ENCODE measurements around the gene ZNF100.
A peak's percentile ranks its signal among the peaks of the same experiment; 100 is the strongest.

Gene ZNF100

DNA sequence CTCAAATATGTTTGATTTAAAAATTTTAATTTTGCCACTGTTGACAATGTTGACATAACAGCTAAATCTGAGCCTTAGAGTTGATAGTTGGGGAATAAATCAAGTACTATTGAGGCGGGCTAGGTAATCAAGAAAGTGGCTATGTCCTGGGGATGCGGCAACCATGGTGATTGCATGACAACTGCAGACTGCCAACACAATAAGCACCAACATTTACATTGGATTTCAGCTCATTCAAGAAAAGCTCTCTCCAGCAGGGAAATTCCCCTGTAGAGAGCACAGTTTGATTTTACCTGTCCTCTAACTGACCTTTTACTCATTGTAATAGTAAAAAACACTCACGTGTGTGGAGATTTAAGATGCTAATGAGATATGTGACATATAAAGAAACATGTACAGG lies 63.1 kb downstream of the ZNF100 start:
- no peak for DNase-seq

DNA sequence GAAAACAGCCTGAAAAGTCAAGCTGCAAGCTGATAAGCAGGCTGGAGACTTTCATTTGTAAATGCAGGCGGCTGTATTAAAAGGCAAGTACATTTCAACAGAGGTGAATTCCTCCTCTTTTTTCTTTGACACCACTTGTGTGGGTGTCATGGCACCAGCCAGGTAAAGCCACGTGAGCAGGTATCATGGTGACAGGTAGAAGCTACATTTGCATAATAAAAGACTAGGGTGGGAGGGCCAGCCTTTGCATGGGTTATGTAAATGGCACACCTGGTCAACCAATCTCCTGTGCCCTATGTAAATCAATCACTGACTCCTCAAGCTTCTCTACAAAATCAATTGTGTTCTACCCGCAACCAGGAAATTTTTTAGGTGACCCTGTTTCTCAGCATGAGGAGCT lies 68.2 kb downstream of the ZNF100 start:
- DNase-seq = no peak

DNA sequence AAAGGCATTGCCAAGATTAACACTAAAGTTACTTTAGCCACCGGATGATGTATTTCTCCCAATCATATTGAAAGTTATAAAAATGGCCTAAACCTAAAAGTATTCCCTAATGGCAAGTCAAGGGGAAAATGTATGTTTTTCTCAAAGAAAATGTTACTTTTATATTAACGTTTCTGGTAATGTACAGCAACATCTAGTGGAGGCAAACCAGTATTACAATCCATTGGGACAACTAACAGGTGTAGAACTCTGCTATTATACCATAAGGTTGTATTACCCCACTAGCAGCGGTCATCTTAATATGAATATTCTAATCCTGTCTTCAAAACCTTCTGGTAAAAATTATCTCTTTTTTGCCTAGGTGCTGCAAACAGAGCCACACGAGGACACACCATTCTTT lies 69.2 kb downstream of the ZNF100 start:
- DNase-seq = no peak

DNA sequence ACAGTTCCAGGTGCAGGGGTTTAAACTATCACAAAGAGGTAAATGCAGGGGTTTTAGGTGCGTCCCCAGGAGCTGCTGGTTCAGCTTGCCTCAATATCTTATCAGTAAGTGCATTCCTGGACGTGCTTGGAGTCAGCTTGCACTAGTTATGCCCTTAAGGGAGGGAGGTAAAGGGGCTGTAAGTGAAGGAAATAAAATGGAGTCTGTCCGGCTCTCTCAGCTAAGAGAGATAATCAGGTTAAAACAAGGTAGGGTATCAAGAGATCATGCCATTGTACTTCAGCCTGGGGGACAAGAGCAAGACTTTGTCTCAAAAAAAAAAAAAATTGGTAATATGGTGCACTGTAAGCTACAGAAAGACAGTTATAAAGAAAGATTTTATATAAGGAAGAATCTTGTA lies 69.7 kb downstream of the ZNF100 start:
- DNase-seq = no peak

DNA sequence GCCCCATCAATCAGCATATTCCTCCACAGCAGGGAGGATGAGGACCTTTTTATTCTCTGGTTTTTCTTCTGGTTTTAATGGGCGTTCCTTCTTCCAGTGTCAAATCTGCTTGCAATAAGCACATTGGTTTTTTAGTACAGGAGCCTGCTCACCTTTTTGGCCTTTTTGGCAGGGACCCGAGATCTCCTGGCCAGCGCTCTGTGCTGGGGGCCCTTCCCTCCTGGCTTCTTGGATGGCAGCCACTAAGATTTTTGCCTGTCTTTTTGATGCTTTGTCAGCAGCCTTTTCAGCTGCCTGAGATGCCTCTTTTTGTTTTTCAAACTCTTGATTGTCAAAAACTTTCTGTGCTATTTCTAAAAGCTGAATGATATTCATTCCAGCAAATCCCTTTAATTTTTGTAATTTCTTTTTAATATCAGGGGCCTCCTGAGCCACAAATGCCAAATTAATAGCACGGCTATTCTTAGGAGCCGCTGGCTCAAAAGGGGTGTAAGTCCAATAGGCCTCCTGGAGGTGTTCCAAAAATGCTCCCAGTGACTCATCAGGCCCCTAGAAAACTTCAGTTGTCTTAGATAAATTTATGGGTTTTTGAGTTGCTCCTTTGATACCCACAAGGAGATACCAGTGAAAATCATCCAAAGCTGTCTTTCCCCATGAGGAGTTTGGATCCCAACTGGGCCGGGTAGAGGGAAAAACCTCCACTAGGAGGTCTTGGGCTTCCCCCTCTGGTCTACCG lies 73.0 kb downstream of the ZNF100 start:
- DNase-seq = no peak

DNA sequence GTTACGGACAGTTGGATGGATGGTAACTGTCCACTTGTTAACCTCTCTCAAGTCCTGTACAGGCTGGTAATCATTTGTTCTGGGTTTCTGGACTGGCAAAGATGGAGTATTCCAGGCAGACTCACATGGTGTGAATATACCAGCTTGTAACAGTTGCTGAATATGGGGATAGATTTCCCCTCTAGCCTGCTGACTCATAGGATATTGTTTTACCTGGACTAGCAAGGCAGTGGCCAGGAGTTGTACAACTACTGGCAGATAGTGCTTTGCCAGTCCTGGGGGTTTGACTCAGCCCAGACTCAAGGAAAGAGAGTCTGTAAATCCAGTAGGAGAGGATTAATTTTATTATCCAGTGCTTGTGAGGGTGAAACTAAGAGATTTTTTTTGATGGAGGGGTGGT lies 74.0 kb downstream of the ZNF100 start:
- no peak for DNase-seq

DNA sequence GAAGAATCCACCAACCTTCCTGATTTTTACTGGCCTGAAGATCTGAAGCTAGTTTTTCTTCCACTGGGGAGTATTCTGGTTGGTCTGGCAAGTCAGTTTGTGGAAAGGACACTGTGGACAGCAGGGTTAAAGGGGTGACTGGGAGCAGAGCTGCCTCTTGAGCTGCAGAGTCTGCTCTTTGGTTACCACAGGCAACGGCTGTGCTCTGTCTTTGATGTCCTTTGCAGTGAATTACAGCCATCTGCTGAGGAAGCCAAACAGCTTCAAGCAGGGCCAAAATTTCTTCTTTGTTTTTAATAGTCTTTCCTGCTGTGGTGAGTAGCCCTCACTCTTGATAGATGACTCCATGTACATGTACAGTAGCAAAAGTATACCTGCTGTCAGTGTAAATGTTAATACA lies 75.7 kb downstream of the ZNF100 start:
- DNase-seq = peak in 1 of 58 donors; percentile 10

DNA sequence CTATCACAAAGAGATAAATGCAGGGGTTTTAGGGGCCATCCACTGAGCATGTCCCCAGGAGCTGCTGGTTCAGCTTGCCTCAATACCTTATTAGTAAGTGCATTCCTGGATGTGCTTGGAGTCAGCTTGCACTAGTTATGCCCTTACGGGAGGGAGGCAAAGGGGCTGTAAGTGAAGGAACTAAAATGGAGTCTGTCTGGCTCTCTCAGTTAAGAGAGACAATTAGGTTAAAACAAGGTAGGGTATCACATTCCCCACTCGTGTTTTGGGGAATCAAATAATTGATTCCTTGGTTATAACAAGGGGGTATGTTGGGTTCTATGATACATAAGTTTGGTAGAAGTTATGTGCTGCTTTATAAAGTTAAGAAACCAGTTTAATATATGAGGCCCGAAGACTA lies 78.9 kb downstream of the ZNF100 start:
- DNase-seq = no peak

DNA sequence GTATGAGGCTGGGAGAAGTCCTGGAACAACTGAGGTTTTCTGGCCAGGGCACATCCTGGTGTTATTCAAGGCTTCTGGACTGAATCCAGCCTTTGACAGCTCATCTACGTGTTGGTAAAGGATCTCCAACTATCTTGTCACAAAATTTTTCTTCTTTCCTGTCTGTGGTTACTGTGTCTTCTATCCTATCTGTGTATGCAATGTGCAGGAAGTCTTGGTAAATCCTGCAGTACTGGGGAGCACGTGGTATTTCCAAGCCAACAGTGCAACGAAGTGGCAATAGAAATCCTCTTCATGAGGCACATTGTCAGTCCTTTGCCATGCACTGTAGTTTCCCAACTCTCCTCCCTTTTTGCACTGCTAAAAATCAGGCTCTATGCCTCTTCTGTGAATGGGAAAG lies 86.7 kb downstream of the ZNF100 start:
- DNase-seq = no peak

DNA sequence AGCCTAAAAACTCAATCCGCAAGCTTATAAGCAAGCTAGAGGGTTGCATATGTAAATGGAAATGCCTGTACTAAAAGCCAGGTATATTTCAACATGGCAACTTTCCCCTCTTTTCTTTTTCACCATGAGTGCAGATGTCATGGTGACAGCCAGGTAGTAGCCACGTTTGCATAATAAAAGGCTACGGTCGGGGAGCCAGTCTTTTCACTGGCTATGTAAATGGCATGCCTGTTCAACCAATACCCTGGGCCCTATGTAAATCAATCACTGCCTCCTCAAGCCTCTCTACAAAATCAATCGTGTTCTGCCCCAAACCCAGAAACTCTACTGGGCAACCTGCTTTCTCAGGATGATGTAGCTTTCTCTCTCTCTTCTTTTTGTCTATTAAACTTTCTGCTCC lies 87.4 kb downstream of the ZNF100 start:
- no peak for DNase-seq

DNA sequence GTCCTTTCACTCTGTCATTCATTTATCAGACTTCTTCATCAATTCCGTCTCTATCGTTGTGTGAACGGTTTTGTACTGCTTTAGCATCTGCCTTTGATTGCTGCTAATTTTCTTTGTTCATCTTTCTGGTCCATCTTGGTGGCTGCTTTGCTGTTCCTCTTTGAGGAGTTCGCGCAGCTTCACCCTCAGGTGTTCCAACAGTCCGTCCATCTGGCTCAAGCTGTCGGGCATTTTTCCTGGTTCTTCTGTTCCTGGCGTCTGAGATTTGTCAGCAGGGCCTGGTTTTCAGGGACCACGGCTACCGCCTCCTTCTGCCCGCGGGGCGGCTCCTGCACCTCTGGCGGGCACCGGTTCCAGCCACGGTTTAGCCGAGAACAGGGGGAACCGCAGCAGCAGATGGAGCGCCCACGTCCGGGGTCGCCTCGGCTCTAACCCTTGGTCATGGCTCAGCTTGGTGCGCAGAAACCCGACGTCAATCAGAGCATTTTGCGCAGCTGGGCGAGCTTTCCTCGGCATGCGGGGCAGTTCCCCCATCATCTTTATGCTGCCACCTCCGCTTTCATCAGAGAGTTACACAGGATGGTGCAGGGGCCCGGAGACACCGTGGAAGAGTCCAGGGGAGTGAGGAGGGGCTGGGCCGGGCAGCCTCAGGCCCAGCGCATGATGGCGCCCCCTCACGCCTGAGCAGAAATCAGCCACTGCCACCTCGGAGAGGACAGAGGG lies 89.5 kb downstream of the ZNF100 start:
- no peak for DNase-seq

DNA sequence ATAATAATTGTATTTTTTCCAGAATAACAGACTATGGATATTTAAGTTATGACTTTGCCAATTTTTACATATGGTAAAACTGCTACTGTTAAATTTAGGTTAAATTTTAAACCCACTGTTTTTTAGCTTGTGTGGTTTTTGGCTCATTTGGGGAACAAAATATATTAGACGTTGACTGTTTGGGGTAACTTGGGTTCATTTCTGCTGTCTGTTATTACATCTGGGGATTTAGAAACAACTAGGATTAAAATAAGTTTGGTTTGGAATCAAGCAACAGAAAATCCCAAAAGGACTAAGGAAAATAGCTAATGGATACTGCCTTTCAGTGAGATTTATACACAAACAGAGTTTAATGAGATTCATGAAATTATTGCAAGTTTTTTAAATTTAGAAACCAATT lies 92.9 kb downstream of the ZNF100 start:
- no peak for DNase-seq

DNA sequence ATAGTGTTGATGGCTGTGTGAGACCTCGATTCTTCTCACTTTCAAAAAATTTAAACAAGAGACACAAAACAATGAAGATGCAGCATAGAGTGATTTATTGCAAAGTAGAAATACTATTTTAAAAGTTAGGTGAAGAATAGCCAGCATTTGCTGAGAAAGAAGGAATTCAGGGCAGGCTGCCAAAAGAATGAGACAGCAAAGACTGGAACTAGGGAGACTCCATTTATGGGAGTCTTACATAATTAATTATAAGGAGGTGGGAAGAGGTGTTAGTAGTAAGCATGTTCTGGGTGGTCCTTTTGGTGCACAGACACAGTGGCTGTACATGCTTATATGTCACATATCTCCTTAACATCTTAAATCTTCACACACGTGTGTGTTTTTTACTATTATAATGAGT lies 93.9 kb downstream of the ZNF100 start:
- peak in 4 of 58 donors; percentile 3 to 26 (median 8) for DNase-seq
